CD14-positive monocyte (primary cell): ENCODE measurements around the gene GMDS. TPM values are rescaled to one million over a fixed set of nuclear protein-coding genes. Genes with fewer than 3 reads are reported as not detected.

ENCODE experiments used
- DNase-seq, 3 donors: peaks; one replicate each; pipeline ENCODE4 v3.0.0-alpha.2; 2011 to 2022
- H2AFZ ChIP-seq: 2 replicates; pipeline ENCODE4 v1.6.0; 2012; ENCODE audit warnings: mild to moderate bottlenecking, low read depth, low read length, inconsistent platforms; ENCODE audit not compliant: insufficient read depth, poor library complexity, severe bottlenecking
- H3K27ac ChIP-seq, 2 donors: 1 replicate in 1 of 2; 2 replicates in 1 of 2; pipeline ENCODE4 v1.5.1; 2012 to 2013; ENCODE audit warnings: low read length in 2 of 2, control low read depth in 1 of 2, inconsistent platforms in 1 of 2, low read depth in 1 of 2, mild to moderate bottlenecking in 1 of 2
- H3K27me3 ChIP-seq, 2 donors: one replicate each; pipeline versions ENCODE4 v1.6.0 to v1.6.1; 2011 to 2013; ENCODE audit warnings: low read length in 2 of 2; ENCODE audit not compliant: control insufficient read depth in 2 of 2, insufficient read depth in 2 of 2
- H3K36me3 ChIP-seq, 2 donors: replicated peaks in 1 of 2; 1 replicate in 1 of 2; 2 replicates in 1 of 2; pipeline versions ENCODE4 v1.5.1 to v1.6.1; 2012 to 2013; ENCODE audit warnings: low read length in 2 of 2, control low read depth in 1 of 2, inconsistent platforms in 1 of 2, mild to moderate bottlenecking in 1 of 2; ENCODE audit not compliant: insufficient read depth in 2 of 2, control insufficient read depth in 1 of 2
- H3K4me1 ChIP-seq, 2 donors: 1 replicate in 1 of 2; 2 replicates in 1 of 2; pipeline versions ENCODE4 v1.5.1 to v1.6.1; 2012 to 2013; ENCODE audit warnings: low read length in 2 of 2, control low read depth in 1 of 2, inconsistent platforms in 1 of 2, mild to moderate bottlenecking in 1 of 2, moderate library complexity in 1 of 2; ENCODE audit not compliant: insufficient read depth in 2 of 2, control insufficient read depth in 1 of 2
- H3K4me2 ChIP-seq: replicated peaks from 2 replicates; pipeline ENCODE3; 2012; ENCODE audit warnings: low read length, moderate library complexity, mild to moderate bottlenecking; ENCODE audit not compliant: poor library complexity, severe bottlenecking; ENCODE audit errors: extremely low read depth
- H3K4me3 ChIP-seq, 3 experiments: fragments of 200-600 bp in 1 of 3; sonication (generic) in 1 of 3; replicated peaks in 1 of 3; 1 replicate in 2 of 3; 2 replicates in 1 of 3; pipeline ENCODE4 v1.5.1; 2011 to 2013; ENCODE audit warnings: low read length in 3 of 3, mild to moderate bottlenecking in 3 of 3, control low read depth in 2 of 3, low read depth in 2 of 3, inconsistent platforms in 1 of 3, moderate library complexity in 1 of 3
- H3K79me2 ChIP-seq: 2 replicates; pipeline ENCODE4 v1.6.0; 2012; ENCODE audit warnings: mild to moderate bottlenecking, control low read depth, inconsistent platforms, low read length, moderate library complexity; ENCODE audit not compliant: insufficient read depth
- H3K9ac ChIP-seq: 2 replicates; pipeline ENCODE4 v1.6.0; 2017; ENCODE audit warnings: low read length, mild to moderate bottlenecking; ENCODE audit not compliant: insufficient read depth, poor library complexity, severe bottlenecking
- H3K9me3 ChIP-seq, 2 donors: replicated peaks in 1 of 2; 1 replicate in 1 of 2; 2 replicates in 1 of 2; pipeline versions ENCODE4 v1.5.1 to v1.6.1; 2012 to 2013; ENCODE audit warnings: low read length in 2 of 2, control low read depth in 1 of 2; ENCODE audit not compliant: control insufficient read depth in 1 of 2, insufficient read depth in 1 of 2
- H4K20me1 ChIP-seq: 2 replicates; pipeline ENCODE4 v1.6.0; 2012; ENCODE audit warnings: mild to moderate bottlenecking, low read length, control low read depth, moderate library complexity; ENCODE audit not compliant: insufficient read depth
- H3K27ac Mint-ChIP-seq, 7 donors: one replicate each; pipeline ENCODE4 v1.8.0; 2020; ENCODE audit warnings: mild to moderate bottlenecking in 7 of 7, mixed read lengths in 7 of 7, moderate library complexity in 6 of 7, inconsistent platforms in 2 of 7
- H3K27me3 Mint-ChIP-seq, 3 donors: one replicate each; pipeline ENCODE4 v1.8.0; 2021 to 2022; ENCODE audit warnings: low read depth in 3 of 3, mild to moderate bottlenecking in 3 of 3, mixed read lengths in 3 of 3, moderate library complexity in 3 of 3, inconsistent platforms in 1 of 3
- H3K36me3 Mint-ChIP-seq, 2 donors: one replicate each; pipeline ENCODE4 v1.8.0; 2020; ENCODE audit warnings: mixed read lengths in 2 of 2, inconsistent platforms in 1 of 2, mild to moderate bottlenecking in 1 of 2
- H3K4me1 Mint-ChIP-seq: one replicate; pipeline ENCODE4 v1.8.0; 2020; ENCODE audit warnings: mild to moderate bottlenecking, mixed read lengths
- H3K4me3 Mint-ChIP-seq, 2 donors: one replicate each; pipeline ENCODE4 v1.8.0; 2020; ENCODE audit warnings: mild to moderate bottlenecking in 2 of 2, mixed read lengths in 2 of 2, moderate library complexity in 1 of 2
- H3K9me3 Mint-ChIP-seq, 7 donors: one replicate each; pipeline ENCODE4 v1.8.0; 2020 to 2022; ENCODE audit warnings: mixed read lengths in 7 of 7, mild to moderate bottlenecking in 6 of 7, moderate library complexity in 6 of 7, inconsistent platforms in 2 of 7
- WGBS: methylation state at CpG from one replicate; pipeline ENCODE4 v1.1.5; 2013; ENCODE audit warnings: missing lambda C conversion rate; ENCODE audit not compliant: insufficient coverage; 5-methylcytosine and 5-hydroxymethylcytosine counted together
- intact Hi-C, 2 donors: fragments of 100-400 bp; cut with micrococcal nuclease; formaldehyde crosslinking; loops; one replicate each; pipeline versions ENCODE4 v1.15.0 to v1.15.1; 2023
- polyA plus RNA-seq, 3 donors: library from polyadenylated mRNA; depleted of rRNA in 1 of 3; unstranded in 2 of 3; stranded (reverse) in 1 of 3; fragments of 300-500 nt in 2 of 3; fragments of >200 nt in 1 of 3; fragmentation: Illumina TruSeq in 2 of 3; gene quantifications; 1 replicate in 2 of 3; 2 replicates in 1 of 3; pipeline ENCODE4 v1.2.3, GENCODE V29; 2012 to 2021
- TF ChIP-seq, protein P1 (sequence below): fragments of 200-600 bp; IDR thresholded peaks from one replicate; pipeline ENCODE4 v1.8.0; 2022; ENCODE audit warnings: antibody characterized with exemption, mild to moderate bottlenecking

GMDS gene
- polyA plus RNA-seq, 3 donors, result 10.5 to 19.9 (median 17.6) TPM

DNA sequence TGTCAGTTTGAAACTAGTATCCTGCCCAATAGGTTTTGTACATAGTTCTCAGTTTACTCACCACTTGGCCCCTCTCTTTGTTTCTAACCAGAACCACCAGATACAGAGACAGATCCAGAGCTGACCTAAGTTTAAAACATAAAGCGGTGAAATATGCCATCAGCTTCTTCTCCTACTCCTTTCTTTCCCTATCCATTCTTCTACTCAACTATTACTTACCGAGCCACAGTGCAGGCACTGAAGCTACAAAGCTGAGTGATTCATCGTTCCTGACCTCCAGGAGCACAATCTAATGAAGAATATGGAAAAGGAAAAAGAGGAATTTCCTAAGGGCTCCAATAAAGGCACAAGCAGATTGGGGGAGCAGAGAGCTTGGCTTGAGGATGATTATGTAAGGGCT, 349.7 kb downstream of the GMDS start:
- no peak overlapping the region for H3K4me3 ChIP-seq
- no peak overlapping the region for H2AFZ ChIP-seq
- Mint-ChIP-seq H3K4me1 (no peaks in the 10 kb centered on the region), H3K9me3 (no peaks in the 10 kb centered on the region), H3K36me3 (peaks cover 0 to 5% of the 10 kb centered on the region in 2 donors), H3K4me3 (no peak overlapping the region), H3K27me3 (no peaks in the 10 kb centered on the region), H3K27ac (no peak overlapping the region)
- no peaks in the 10 kb centered on the region for H3K4me1 ChIP-seq
- TF ChIP-seq, protein P1, sequence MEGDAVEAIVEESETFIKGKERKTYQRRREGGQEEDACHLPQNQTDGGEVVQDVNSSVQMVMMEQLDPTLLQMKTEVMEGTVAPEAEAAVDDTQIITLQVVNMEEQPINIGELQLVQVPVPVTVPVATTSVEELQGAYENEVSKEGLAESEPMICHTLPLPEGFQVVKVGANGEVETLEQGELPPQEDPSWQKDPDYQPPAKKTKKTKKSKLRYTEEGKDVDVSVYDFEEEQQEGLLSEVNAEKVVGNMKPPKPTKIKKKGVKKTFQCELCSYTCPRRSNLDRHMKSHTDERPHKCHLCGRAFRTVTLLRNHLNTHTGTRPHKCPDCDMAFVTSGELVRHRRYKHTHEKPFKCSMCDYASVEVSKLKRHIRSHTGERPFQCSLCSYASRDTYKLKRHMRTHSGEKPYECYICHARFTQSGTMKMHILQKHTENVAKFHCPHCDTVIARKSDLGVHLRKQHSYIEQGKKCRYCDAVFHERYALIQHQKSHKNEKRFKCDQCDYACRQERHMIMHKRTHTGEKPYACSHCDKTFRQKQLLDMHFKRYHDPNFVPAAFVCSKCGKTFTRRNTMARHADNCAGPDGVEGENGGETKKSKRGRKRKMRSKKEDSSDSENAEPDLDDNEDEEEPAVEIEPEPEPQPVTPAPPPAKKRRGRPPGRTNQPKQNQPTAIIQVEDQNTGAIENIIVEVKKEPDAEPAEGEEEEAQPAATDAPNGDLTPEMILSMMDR, result no peak
- no peak overlapping the region for H3K9ac ChIP-seq
- no peak for DNase-seq
- intact Hi-C loops, result no loop called here
- H3K27me3 ChIP-seq, result no peaks in the 10 kb centered on the region
- H3K27ac ChIP-seq, result no peak overlapping the region
- H3K79me2 ChIP-seq, result no peaks in the 10 kb centered on the region
- no peaks in the 10 kb centered on the region for H4K20me1 ChIP-seq
- 100% methylated on average over 2 of the region's 3 CpGs for WGBS
- no peak overlapping the region for H3K4me2 ChIP-seq
- no peaks in the 10 kb centered on the region for H3K9me3 ChIP-seq
- no peaks in the 10 kb centered on the region for H3K36me3 ChIP-seq

DNA sequence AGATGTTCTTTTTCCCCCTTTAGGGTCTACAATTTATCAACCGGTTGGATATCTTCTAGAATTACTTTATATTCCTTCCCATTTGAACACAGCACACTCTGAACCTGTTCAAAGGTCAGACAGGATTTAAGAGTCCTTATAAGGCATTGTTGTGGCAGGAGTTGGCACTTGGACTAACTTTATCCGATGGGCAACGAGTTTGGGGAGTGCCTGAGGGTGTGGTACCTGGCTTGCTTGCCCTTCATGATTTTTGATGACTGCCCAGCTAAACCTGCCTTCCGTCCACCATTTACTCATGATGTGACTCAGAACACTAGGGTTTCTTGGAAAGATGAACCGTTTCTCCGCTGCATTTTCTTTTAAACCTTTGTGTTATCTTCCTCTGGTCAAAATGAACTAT, 350.5 kb downstream of the GMDS start:
- H3K27ac ChIP-seq, result no peak overlapping the region
- H3K79me2 ChIP-seq, result no peaks in the 10 kb centered on the region
- H3K4me3 ChIP-seq, result no peak overlapping the region
- H3K9ac ChIP-seq, result no peak overlapping the region
- no peak overlapping the region for H3K4me3 Mint-ChIP-seq
- no peaks in the 10 kb centered on the region for H3K4me1 ChIP-seq
- no peak overlapping the region for H3K27ac Mint-ChIP-seq
- H2AFZ ChIP-seq, result no peak overlapping the region
- TF ChIP-seq, protein P1, result no peak
- peaks cover 3 to 5% of the 10 kb centered on the region in 2 donors for H3K36me3 Mint-ChIP-seq
- intact Hi-C loops, result no loop called here
- H3K27me3 Mint-ChIP-seq, result no peaks in the 10 kb centered on the region
- no peaks in the 10 kb centered on the region for H4K20me1 ChIP-seq
- H3K4me2 ChIP-seq, result no peak overlapping the region
- H3K36me3 ChIP-seq, result no peaks in the 10 kb centered on the region
- H3K9me3 ChIP-seq, result no peaks in the 10 kb centered on the region
- DNase-seq, result no peak
- no peaks in the 10 kb centered on the region for H3K4me1 Mint-ChIP-seq
- no peaks in the 10 kb centered on the region for H3K27me3 ChIP-seq
- H3K9me3 Mint-ChIP-seq, result peaks cover 0 to 3% (median 0%) of the 10 kb centered on the region in 7 donors
- WGBS, result 100% methylated on average over 3 of the region's 6 CpGs
